HG02588 (cell line): ENCODE measurements around the gene ZNF263.

ENCODE experiments used
- ATAC-seq: cut with Tn5 transposase; IDR thresholded peaks from one replicate; pipeline ENCODE4 v1.9.1; 2021; ENCODE audit warnings: mild to moderate bottlenecking, moderate library complexity; ENCODE audit not compliant: unreplicated experiment

The ZNF263 gene

DNA sequence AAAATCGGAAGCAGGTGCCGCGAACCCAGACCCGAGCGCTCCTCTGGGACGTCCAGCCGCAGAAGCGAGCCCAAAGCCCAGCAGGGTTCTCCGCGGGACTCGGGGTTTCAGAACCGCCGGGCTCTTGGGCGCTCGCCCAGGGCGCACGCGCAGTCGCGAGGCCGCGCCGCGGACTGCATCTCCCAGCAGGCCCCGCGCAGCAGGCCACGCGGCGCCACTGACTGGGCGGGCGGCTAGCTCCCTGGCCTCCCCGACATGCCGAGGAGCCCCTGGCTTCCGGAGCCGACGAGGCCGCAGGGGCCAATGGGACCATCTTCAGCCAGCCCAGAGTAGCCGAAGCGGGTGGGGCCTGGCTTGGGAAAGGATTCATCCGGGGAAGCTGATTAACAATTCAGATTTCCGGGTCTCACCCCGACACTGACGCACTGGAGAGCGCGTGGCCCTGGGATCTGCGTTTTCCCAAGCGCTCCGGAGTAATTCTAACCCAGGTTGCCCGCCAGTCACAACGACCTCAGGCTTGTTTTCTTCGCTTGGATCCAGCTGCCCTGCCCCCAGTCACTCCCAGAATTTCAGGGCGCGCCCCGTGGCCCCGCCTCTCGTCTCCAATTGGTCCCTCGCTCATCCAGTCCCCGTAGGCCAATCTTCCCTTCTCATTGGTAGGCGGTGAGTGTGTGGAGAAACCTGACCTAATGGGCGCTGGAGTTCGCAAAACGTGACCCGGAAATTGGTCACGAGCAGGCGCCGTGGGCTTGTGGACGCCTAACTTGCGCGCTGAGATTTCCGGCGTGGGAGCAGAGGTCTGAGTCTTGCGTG is at the start of gene ZNF263:
Gene ZNF263, plus strand, starts transcription at position 762 of the 813 bp plus-strand sequence. CDS start 328 bp downstream, outside the sequence.
- ATAC-seq, result peak; percentile 76

DNA sequence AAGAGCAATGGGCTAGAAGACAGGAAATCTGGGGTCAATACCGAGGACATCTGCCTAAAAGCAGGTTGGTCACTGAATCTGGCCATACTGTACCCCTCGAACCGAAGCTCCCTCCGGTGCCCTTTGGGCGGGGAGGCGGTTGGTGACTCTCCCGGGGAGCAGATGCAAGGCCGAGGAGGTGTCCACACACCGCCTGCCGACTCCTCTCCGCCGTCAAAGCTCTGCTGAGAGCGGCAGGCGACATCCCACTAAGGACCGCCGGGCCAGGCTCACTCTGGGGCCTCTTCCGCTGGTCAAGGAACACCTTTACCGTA is 48.8 kb upstream of the ZNF263 start:
- ATAC-seq, result peak; percentile 4

GRCh38 chr16:3234857-3235561 is 48.3 kb upstream of the ZNF263 start, which contains the start of gene ZNF200:
Gene ZNF200 (minus strand): TSS chr16:3235158. CDS start chr16:3233755, 1,403 bp downstream.
- peak; percentile 88 for ATAC-seq

- ATAC-seq, result no peak
Measured at GRCh38 chr16:3235856-3236669, 47.2 kb upstream of the ZNF263 start.

DNA sequence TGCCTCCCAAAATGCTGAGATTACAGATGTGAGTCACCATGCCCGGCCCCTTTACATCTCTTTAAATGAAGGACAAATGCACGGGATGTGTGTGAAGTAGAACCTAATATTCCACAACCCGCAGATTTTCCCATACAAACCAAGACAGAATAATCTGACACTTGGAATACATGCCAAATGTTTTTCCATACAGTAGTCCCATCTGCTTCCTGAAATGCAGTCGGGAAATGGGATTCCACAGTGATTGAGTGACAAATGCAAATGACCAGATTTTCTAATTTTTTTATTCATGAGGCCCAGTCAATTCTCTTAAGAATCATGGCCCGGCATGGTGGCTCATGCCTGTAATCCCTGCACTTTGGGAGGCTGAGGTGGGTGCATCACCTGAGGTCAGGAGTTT is 41.5 kb upstream of the ZNF263 start:
- no peak for ATAC-seq

DNA sequence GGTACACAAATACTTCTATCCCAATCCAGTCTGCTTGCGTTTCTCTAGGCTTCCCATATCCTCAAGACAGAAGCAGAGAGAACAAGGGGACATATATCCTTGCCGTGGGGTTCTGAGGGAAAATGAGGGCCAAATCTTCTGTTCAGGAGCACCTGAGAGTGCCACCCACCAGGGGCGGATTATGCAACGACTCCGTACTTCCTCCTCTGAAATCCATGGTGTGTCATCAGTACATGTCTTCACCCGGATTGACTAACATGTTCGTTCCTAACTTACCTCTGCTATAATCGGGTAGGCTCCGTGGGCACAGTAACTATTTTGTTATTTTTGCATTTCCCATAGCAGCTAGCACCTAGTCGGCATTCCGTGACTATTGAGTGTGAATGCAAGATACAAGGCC is 40.6 kb upstream of the ZNF263 start:
- no peak for ATAC-seq

DNA sequence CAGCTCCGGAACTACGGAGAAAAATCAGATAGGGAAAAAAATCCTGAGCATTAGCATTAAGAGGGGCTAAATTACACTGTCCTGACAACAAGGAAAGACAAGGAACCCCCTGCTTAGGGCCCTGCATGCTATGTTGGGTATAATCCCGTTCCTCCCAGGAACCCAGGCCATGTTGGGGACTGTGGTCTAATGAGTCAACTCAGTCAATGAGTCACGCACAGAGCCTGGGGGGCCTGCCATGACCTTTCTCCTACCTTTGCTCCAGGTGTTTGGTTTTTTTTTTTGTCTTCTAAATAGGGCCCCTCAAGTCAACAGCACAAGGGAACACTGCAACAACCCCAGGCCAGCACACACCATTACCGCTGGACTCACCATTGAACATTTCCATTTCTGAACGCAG is 39.4 kb upstream of the ZNF263 start:
- ATAC-seq, result no peak

GRCh38 chr16:3246002-3246401 is 37.3 kb upstream of the ZNF263 start:
- no peak for ATAC-seq

- ATAC-seq, result no peak
Measured at GRCh38 chr16:3246876-3247275, 36.4 kb upstream of the ZNF263 start.

GRCh38 chr16:3248596-3248995 is 34.7 kb upstream of the ZNF263 start:
- no peak for ATAC-seq

GRCh38 chr16:3249020-3249419 is 34.3 kb upstream of the ZNF263 start:
- ATAC-seq, result no peak

GRCh38 chr16:3249451-3249850 is 33.8 kb upstream of the ZNF263 start:
- no peak for ATAC-seq

GRCh38 chr16:3252967-3253366 is 30.3 kb upstream of the ZNF263 start:
- no peak for ATAC-seq

- ATAC-seq, result no peak
Measured at GRCh38 chr16:3254309-3254708, 29.0 kb upstream of the ZNF263 start.

DNA sequence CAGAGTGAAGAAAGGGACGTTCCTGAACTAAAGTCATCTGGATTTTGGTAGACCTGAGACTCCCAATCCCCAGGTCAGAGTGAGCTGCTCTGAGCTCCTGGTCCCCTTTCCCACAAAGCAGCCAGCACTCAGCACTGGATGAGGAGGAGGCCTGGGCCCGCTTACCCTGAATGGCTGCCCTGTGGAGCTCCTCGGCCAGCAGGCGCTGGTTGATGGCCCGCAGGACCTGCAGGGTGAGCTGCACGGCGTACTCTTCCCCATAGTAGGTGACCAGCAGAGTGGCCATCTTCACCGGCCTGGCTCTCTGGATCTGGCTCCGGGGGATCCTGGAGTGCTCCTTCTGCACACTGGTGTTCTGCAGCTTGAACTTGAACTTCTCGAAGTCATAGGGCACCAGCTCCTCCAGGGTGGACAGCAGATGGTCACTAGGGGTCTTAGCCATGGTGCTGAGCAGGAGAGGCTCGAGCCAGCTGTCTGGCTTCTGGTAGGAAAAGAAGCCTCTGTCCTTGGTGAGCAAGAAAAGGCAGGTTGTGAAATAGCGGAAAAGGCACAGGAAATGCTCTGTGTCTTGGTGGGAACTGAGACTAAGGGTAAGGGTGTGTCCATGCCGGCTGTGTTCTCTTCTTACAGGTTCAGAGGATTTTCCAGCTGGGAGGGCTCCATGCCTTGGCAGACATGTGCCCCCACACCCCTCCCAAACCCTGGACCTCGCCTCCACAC is 27.0 kb upstream of the ZNF263 start, which contains the start of gene MEFV:
Gene MEFV, minus strand, starts transcription at position 488 of the 720 bp plus-strand sequence. Its CDS starts 46 bp downstream, at position 442.
- ATAC-seq, result no peak

- ATAC-seq, result no peak
Measured at GRCh38 chr16:3256866-3257465, 26.3 kb upstream of the ZNF263 start.

DNA sequence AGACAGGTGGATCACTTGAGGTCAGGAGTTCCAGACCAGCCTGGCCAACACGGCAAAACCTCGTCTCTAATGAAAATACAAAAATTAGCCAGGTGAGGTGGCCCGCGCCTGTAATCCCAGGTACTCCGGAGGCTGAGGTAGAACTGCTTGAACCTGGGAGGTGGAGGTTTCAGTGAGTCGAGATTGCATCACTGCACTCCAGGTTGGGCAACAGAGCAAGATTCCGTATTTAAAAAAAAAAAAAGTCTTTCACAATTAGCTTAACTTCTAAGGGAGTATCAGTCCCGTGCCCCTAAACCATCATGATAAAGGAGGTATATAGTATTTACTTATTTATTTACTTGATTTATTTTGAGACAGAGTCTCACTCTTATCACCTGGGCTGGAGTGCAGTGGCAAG is 23.5 kb upstream of the ZNF263 start:
- ATAC-seq, result no peak

DNA sequence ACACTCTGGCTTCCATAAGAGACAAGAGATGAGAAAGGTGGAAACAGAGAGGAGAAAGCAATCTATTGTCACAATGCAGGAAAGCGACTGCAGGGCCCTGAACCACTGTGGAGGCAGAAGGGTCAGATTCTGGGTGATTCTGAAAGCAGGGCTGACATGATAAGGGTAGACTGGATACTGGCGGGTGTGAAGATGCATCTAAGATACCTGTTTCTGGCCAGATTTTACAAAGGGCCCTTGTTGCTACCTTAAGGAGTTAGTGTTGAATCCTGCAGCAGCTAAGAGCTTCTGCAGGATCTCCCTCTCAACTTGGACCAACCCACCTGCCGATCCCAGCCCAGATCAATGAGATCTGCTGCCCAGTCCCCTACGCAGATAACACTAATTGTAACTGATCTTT is 20.8 kb upstream of the ZNF263 start:
- ATAC-seq, result no peak

GRCh38 chr16:3264137-3265036 is 18.9 kb upstream of the ZNF263 start:
- peak; percentile 76 for ATAC-seq
